Tibial nerve (tissue), 4 donors: ENCODE measurements around the gene NELFA. TPM values are rescaled to one million over a fixed set of nuclear protein-coding genes. Genes with fewer than 3 reads are reported as not detected.
A peak's percentile ranks its signal among the peaks of the same experiment; 100 is the strongest.

Experiments
- DNase-seq, 2 donors: peaks; one replicate each; pipeline ENCODE4 v3.0.0-alpha.2; 2019; ENCODE audit warnings: low spot score in 2 of 2
- H3K27ac ChIP-seq, 4 donors: fragments of 200-600 bp; sonication (generic) in 3 of 4; one replicate each; pipeline ENCODE4 v1.5.1; 2017 to 2019; ENCODE audit warnings: mild to moderate bottlenecking in 1 of 4
- H3K27me3 ChIP-seq, 2 donors: fragments of 200-600 bp; sonication (generic) in 1 of 2; one replicate each; pipeline versions ENCODE4 v1.5.1 to v1.6.0; 2017 to 2019
- H3K36me3 ChIP-seq, 3 donors: fragments of 200-600 bp; sonication (generic); one replicate each; pipeline ENCODE4 v1.5.1; 2018 to 2019
- H3K4me1 ChIP-seq, 4 donors: fragments of 200-600 bp; sonication (generic) in 3 of 4; one replicate each; pipeline ENCODE4 v1.5.1; 2017 to 2019
- H3K4me3 ChIP-seq, 4 donors: fragments of 200-600 bp; sonication (generic) in 3 of 4; one replicate each; pipeline ENCODE4 v1.5.1; 2017 to 2019; ENCODE audit warnings: mild to moderate bottlenecking in 1 of 4, moderate library complexity in 1 of 4
- H3K9me3 ChIP-seq, 4 donors: fragments of 200-600 bp; sonication (generic) in 3 of 4; one replicate each; pipeline ENCODE4 v1.5.1; 2017 to 2019
- EP300 ChIP-seq, 2 donors: sonication (generic); formaldehyde crosslinking; IDR thresholded peaks; one replicate each; pipeline ENCODE4 v1.6.1; 2017; ENCODE audit warnings: antibody characterized with exemption in 2 of 2, mild to moderate bottlenecking in 1 of 2
- POLR2A ChIP-seq, 2 donors: fragments of 450-650 bp; IDR thresholded peaks; one replicate each; pipeline ENCODE4 v1.6.1; 2017; ENCODE audit warnings: antibody characterized with exemption in 2 of 2, mild to moderate bottlenecking in 2 of 2, moderate library complexity in 2 of 2
- WGBS, 2 donors: methylation state at CpG; one replicate each; pipeline ENCODE4 v1.1.5; 2018; 5-methylcytosine and 5-hydroxymethylcytosine counted together
- total RNA-seq, 4 donors: library from RNA; depleted of rRNA; stranded (reverse); fragments of >200 nt; gene quantifications; one replicate each; pipeline ENCODE4 v1.1.0, GENCODE V29; 2016
- TF ChIP-seq, protein P1 (sequence below), 5 experiments: fragments of 200-600 bp in 3 of 5; fragments of 450-650 bp in 2 of 5; sonication (generic) in 3 of 5; IDR thresholded peaks; one replicate each; pipeline ENCODE4 v1.5.1; 2016 to 2019; ENCODE audit warnings: antibody characterized with exemption in 5 of 5, mild to moderate bottlenecking in 3 of 5, moderate library complexity in 2 of 5

Gene NELFA
- total RNA-seq, 4 donors from 2014 or later: 32.9 to 43.1 (median 37.5) TPM

DNA sequence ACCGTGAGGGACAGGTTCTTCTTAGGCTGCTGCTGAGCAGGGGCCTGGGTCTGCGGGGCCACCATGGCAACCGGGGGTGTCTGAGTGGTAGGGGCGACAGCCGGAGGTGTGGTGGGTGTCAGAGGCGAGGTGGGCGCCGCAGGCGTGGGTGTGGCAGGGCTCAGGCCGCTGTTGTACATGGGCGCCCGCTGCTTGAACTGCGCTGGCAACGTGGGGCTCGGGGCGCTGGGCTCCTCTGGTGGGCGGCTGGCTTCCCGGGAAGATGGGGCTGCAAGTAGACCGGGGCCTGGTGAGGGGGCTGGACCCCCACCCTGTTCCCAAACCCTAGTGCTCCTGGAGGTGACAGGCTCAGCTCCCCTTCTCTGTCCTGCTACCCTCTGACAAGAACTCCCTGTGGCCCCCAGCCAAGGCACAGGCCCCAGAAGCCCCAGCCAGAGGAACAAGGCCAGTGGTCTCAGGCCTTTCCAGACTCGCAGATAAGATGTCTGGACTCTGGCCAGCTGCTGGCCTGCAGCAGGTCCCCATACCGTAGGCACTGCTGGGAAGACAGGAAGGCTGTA lies 24.8 kb downstream of the NELFA start:
- H3K36me3 ChIP-seq: peaks cover 2 to 98% (median 45%) of the 10 kb centered on the region in 3 donors
- H3K4me1 ChIP-seq: peaks cover 0 to 5% (median 0%) of the 10 kb centered on the region in 4 donors
- no peaks in the 10 kb centered on the region for H3K9me3 ChIP-seq
- no peak for DNase-seq
- TF ChIP-seq, protein P1, sequence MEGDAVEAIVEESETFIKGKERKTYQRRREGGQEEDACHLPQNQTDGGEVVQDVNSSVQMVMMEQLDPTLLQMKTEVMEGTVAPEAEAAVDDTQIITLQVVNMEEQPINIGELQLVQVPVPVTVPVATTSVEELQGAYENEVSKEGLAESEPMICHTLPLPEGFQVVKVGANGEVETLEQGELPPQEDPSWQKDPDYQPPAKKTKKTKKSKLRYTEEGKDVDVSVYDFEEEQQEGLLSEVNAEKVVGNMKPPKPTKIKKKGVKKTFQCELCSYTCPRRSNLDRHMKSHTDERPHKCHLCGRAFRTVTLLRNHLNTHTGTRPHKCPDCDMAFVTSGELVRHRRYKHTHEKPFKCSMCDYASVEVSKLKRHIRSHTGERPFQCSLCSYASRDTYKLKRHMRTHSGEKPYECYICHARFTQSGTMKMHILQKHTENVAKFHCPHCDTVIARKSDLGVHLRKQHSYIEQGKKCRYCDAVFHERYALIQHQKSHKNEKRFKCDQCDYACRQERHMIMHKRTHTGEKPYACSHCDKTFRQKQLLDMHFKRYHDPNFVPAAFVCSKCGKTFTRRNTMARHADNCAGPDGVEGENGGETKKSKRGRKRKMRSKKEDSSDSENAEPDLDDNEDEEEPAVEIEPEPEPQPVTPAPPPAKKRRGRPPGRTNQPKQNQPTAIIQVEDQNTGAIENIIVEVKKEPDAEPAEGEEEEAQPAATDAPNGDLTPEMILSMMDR (IDR thresholded peaks at IDR 0.05): no peak
- no peak for TF ChIP-seq EP300 (IDR thresholded peaks at IDR 0.05)
- TF ChIP-seq POLR2A (IDR thresholded peaks at IDR 0.05): no peak
- no peaks in the 10 kb centered on the region for H3K27me3 ChIP-seq
- 85 to 86% methylated on average over 12 to 20 of the region's 21 CpGs for WGBS, 2 donors
- H3K27ac ChIP-seq: no peak overlapping the region
- H3K4me3 ChIP-seq: no peak overlapping the region

DNA sequence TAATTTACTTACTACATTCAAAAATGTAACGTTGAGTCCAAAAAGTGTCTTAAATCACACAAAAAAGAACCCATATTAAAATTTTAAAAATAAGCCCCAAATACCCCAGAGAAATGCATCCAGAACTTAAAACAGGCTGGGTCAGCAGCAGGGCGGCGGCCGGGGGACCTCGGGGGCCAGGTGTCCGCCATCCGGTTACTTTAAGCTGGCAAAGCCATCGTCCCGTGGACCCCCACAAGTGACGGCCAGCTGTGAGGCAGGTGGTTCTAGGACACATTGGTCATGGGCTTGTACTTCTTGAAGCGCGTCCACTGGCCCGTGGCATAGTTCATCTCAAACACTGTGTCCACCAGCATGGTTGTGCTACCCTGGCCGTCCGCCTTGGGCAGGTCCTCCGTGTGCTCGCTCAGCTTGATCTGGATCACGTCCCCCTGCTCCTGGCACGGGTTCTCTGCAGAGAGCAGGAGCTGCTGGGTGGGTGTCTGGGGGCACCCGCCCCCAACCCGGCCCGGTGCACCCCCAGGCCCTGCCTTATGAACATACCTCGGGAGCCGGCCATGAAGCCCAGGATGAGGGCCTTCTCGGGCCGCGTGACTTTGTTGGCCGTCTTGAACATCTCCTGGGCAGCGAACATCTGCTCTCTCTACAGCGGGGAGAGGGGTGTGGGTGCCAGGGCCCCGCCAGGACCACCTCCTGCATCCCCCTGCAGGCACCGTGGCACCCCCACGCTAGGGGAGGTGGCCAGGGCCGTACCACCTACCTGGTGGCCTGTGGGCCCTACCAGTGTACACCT lies 25.5 kb downstream of the NELFA start:
- peaks cover 2 to 98% (median 42%) of the 10 kb centered on the region in 3 donors for H3K36me3 ChIP-seq
- no peak overlapping the region for H3K4me3 ChIP-seq

DNA sequence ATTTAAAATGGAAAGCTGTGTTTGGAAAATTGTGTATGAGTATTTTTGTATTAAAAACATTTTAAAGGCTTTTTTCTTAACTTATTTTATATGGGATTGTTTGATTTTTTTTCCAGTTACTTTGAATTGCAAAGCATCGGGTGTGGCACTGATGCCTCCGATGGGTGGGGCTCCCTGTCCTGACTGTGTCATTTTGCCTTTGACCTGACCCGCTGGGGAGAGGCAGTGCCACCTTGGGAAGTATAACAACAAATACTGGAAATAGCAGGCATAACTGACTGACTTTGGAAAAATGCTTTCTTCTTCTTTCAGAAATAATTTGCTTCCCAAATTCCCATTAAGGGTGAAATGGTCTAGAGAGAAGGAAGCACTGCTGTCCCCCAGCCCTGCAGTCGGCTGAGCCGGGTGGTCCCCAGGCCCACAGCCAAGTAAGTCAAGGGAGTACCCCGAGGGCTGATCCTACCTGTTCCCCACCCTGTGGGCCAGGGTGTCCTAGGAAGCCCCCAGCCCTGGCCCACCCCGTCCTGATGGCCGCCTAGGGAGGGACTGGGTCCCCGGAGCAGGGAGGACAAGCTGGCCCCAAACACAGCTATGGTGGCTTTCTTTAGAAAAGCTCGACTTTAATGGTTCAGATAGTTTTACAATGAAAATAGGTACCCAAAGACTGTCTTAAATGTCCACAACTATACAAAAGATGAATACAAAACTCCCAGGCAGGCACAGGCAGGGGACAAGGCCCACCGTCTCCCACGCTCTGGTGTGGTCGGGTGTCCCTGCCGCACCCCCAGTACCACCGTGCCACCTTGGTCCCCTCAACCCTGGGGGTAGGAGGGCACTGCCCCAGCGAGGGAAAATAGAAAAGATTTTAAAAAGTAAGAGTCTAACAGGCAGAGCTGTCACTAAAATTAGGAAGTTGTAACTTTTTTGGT lies 26.4 kb downstream of the NELFA start:
- Histone ChIP-seq H3K27me3 (no peaks in the 10 kb centered on the region), H3K36me3 (peaks cover 2 to 98% (median 35%) of the 10 kb centered on the region in 3 donors), H3K27ac (peak overlapping the region in 1 of 4 donors; percentile 23), H3K4me1 (peaks cover 0 to 5% (median 0%) of the 10 kb centered on the region in 4 donors), H3K9me3 (no peaks in the 10 kb centered on the region), H3K4me3 (no peak overlapping the region)
- DNase-seq: no peak
- no peak for TF ChIP-seq POLR2A (IDR thresholded peaks at IDR 0.05)
- TF ChIP-seq, protein P1 (IDR thresholded peaks at IDR 0.05): no peak
- no peak for TF ChIP-seq EP300 (IDR thresholded peaks at IDR 0.05)
- 82 to 86% methylated on average over 16 of the region's 16 CpGs for WGBS, 2 donors

More for the DNA sequence above, 25.5 kb downstream of the NELFA start:
- no peak for DNase-seq
- H3K27ac ChIP-seq: no peak overlapping the region
- WGBS, 2 donors: 87 to 91% methylated on average over 30 to 34 of the region's 34 CpGs
- H3K4me1 ChIP-seq: peaks cover 0 to 5% (median 0%) of the 10 kb centered on the region in 4 donors
- TF ChIP-seq, protein P1 (IDR thresholded peaks at IDR 0.05): no peak
- TF ChIP-seq EP300 (IDR thresholded peaks at IDR 0.05): no peak
- TF ChIP-seq POLR2A (IDR thresholded peaks at IDR 0.05): no peak
- no peaks in the 10 kb centered on the region for H3K27me3 ChIP-seq
- no peaks in the 10 kb centered on the region for H3K9me3 ChIP-seq

DNA sequence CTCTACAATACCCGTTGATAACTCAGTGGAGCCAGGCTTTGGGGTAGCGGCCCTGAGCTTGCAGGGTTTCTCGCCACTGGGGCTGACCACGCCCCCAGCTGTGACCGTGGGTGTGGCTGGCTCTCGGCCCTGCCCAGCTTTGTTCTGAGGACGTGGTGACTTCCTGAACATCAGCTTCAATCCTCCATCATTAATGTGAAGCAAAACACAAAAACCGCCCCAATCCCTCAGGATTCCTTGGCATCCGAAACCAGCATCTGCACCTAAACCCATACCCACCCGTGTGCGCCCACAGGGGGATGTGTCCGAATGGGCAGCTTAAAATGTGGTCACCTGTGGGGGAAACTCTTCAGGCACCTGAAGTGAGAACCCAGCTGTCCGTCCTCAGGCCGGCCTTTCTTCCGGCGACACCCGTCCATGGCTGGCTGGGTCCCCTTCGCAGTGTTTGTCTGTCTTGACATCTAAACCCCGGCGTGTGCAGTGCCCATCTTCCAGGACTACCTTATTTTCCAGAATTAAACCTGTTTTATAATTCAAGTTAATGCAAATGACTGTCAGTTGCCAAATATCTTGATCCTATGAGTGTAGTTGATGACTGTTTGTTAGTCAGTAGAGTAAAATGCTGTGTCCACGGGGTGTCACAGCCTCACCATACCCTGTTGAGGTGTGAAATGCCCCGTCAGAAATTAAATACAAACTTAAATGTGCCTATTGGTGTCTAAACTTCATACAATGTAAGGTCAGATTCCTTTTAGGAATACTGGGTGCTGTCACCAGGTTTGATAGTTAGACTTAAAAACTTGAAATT lies 27.3 kb downstream of the NELFA start:
- peaks cover 0 to 5% (median 0%) of the 10 kb centered on the region in 4 donors for H3K4me1 ChIP-seq
- DNase-seq: no peak
- H3K4me3 ChIP-seq: no peak overlapping the region
- H3K27ac ChIP-seq: no peak overlapping the region
- H3K27me3 ChIP-seq: no peaks in the 10 kb centered on the region
- TF ChIP-seq, protein P1 (IDR thresholded peaks at IDR 0.05): no peak
- TF ChIP-seq POLR2A (IDR thresholded peaks at IDR 0.05) (no peak), EP300 (IDR thresholded peaks at IDR 0.05) (no peak)
- WGBS, 2 donors: 77 to 78% methylated on average over 22 of the region's 22 CpGs
- H3K9me3 ChIP-seq: no peaks in the 10 kb centered on the region
- peaks cover 2 to 98% (median 30%) of the 10 kb centered on the region in 3 donors for H3K36me3 ChIP-seq
